Vagina (tissue), 2 donors: ENCODE results near the gene MMAA. TPM values are rescaled to one million over a fixed set of nuclear protein-coding genes. Genes with fewer than 3 reads are reported as not detected.

Experiments
- DNase-seq, 2 donors: peaks; one replicate each; pipeline ENCODE4 v3.0.0-alpha.2; 2017; ENCODE audit errors: extremely low spot score in 2 of 2
- H3K27ac ChIP-seq: fragments of 200-600 bp; sonication (generic); one replicate; pipeline ENCODE4 v1.5.1; 2019
- H3K27me3 ChIP-seq: fragments of 200-600 bp; sonication (generic); one replicate; pipeline ENCODE4 v1.5.1; 2019
- H3K36me3 ChIP-seq, 2 donors: fragments of 200-600 bp; sonication (generic); one replicate each; pipeline ENCODE4 v1.5.1; 2017 to 2019
- H3K4me1 ChIP-seq: fragments of 200-600 bp; sonication (generic); one replicate; pipeline ENCODE4 v1.5.1; 2019
- H3K4me3 ChIP-seq, 2 donors: fragments of 200-600 bp; sonication (generic); 1 replicate in 1 of 2; 2 replicates in 1 of 2; pipeline ENCODE4 v1.5.1; 2016 to 2019
- H3K9me3 ChIP-seq: fragments of 200-600 bp; sonication (generic); one replicate; pipeline ENCODE4 v1.5.1; 2019
- POLR2A ChIP-seq, 2 donors: fragments of 450-650 bp; IDR thresholded peaks; one replicate each; pipeline ENCODE4 v1.6.1; 2017; ENCODE audit warnings: antibody characterized with exemption in 2 of 2, mild to moderate bottlenecking in 2 of 2, moderate library complexity in 2 of 2
- POLR2AphosphoS5 ChIP-seq, 2 donors: sonication (generic); formaldehyde crosslinking; IDR thresholded peaks; one replicate each; pipeline ENCODE4 v1.9.0; 2017; ENCODE audit warnings: antibody characterized with exemption in 2 of 2, mild to moderate bottlenecking in 2 of 2, low read depth in 1 of 2; ENCODE audit not compliant: insufficient read depth in 1 of 2
- intact Hi-C: fragments of 100-400 bp; cut with DNase I; formaldehyde crosslinking; loops from one replicate; pipeline ENCODE4 v1.15.1; 2023
- total RNA-seq: library from RNA; depleted of rRNA; stranded (reverse); fragments of >200 nt; gene quantifications from one replicate; pipeline ENCODE4 v1.2.3, GENCODE V29; 2016
- TF ChIP-seq, protein P1 (sequence below), 3 experiments: fragments of 450-650 bp in 2 of 3; fragments of 200-600 bp in 1 of 3; sonication (generic) in 1 of 3; IDR thresholded peaks; one replicate each; pipeline ENCODE4 v1.5.1; 2017 to 2019; ENCODE audit warnings: antibody characterized with exemption in 3 of 3, mild to moderate bottlenecking in 2 of 3, moderate library complexity in 2 of 3

Gene MMAA
- total RNA-seq, 1 donor from 2014 or later: 3.9 TPM

- intact Hi-C loops: no loop called here
- DNase-seq: no peak
- TF ChIP-seq, protein P1, sequence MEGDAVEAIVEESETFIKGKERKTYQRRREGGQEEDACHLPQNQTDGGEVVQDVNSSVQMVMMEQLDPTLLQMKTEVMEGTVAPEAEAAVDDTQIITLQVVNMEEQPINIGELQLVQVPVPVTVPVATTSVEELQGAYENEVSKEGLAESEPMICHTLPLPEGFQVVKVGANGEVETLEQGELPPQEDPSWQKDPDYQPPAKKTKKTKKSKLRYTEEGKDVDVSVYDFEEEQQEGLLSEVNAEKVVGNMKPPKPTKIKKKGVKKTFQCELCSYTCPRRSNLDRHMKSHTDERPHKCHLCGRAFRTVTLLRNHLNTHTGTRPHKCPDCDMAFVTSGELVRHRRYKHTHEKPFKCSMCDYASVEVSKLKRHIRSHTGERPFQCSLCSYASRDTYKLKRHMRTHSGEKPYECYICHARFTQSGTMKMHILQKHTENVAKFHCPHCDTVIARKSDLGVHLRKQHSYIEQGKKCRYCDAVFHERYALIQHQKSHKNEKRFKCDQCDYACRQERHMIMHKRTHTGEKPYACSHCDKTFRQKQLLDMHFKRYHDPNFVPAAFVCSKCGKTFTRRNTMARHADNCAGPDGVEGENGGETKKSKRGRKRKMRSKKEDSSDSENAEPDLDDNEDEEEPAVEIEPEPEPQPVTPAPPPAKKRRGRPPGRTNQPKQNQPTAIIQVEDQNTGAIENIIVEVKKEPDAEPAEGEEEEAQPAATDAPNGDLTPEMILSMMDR (IDR thresholded peaks at IDR 0.05): no peak
- TF ChIP-seq POLR2AphosphoS5 (IDR thresholded peaks at IDR 0.05; ENCODE audit: insufficient read depth in 1 of 2, low read depth in 1 of 2) (no peak), POLR2A (IDR thresholded peaks at IDR 0.05) (no peak)
- no peaks in the 10 kb centered on the region for H3K9me3 ChIP-seq
- H3K4me1 ChIP-seq: no peaks in the 10 kb centered on the region
- peaks cover 0 to 13% of the 10 kb centered on the region in 2 donors for H3K36me3 ChIP-seq
- H3K4me3 ChIP-seq: no peak overlapping the region
- H3K27ac ChIP-seq: no peak overlapping the region
- no peaks in the 10 kb centered on the region for H3K27me3 ChIP-seq
These were observed 40.9 kb downstream of the MMAA start for GRCh38 chr4:145660064-145660463.

GRCh38 chr4:145663194-145663593 lies 44.0 kb downstream of the MMAA start:
- Histone ChIP-seq H3K36me3 (no peaks in the 10 kb centered on the region), H3K4me3 (no peak overlapping the region), H3K4me1 (no peaks in the 10 kb centered on the region), H3K27ac (no peak overlapping the region), H3K9me3 (no peaks in the 10 kb centered on the region), H3K27me3 (no peaks in the 10 kb centered on the region)
- DNase-seq: no peak
- no peak for TF ChIP-seq POLR2A (IDR thresholded peaks at IDR 0.05)
- TF ChIP-seq, protein P1 (IDR thresholded peaks at IDR 0.05): no peak
- no peak for TF ChIP-seq POLR2AphosphoS5 (IDR thresholded peaks at IDR 0.05; ENCODE audit: insufficient read depth in 1 of 2, low read depth in 1 of 2)
- intact Hi-C loops: no loop called here

- intact Hi-C loops: no loop called here
- no peak for TF ChIP-seq POLR2AphosphoS5 (IDR thresholded peaks at IDR 0.05; ENCODE audit: insufficient read depth in 1 of 2, low read depth in 1 of 2)
- TF ChIP-seq, protein P1 (IDR thresholded peaks at IDR 0.05): no peak
- no peak for TF ChIP-seq POLR2A (IDR thresholded peaks at IDR 0.05)
- Histone ChIP-seq H3K36me3 (no peaks in the 10 kb centered on the region), H3K27me3 (no peaks in the 10 kb centered on the region), H3K9me3 (no peaks in the 10 kb centered on the region), H3K4me1 (no peaks in the 10 kb centered on the region), H3K4me3 (no peak overlapping the region), H3K27ac (no peak overlapping the region)
- no peak for DNase-seq
These were observed 46.6 kb downstream of the MMAA start for GRCh38 chr4:145665773-145666172.

- no peak overlapping the region for H3K27ac ChIP-seq
- no peaks in the 10 kb centered on the region for H3K9me3 ChIP-seq
- no peaks in the 10 kb centered on the region for H3K36me3 ChIP-seq
- TF ChIP-seq, protein P1 (IDR thresholded peaks at IDR 0.05): no peak
- no peak for TF ChIP-seq POLR2AphosphoS5 (IDR thresholded peaks at IDR 0.05; ENCODE audit: insufficient read depth in 1 of 2, low read depth in 1 of 2)
- DNase-seq: no peak
- no peaks in the 10 kb centered on the region for H3K27me3 ChIP-seq
- H3K4me3 ChIP-seq: no peak overlapping the region
- intact Hi-C loops: no loop called here
- no peaks in the 10 kb centered on the region for H3K4me1 ChIP-seq
These were observed 51.2 kb downstream of the MMAA start for GRCh38 chr4:145670422-145670821.

- Histone ChIP-seq H3K36me3 (no peaks in the 10 kb centered on the region), H3K27ac (no peak overlapping the region), H3K4me3 (no peak overlapping the region), H3K9me3 (no peaks in the 10 kb centered on the region), H3K4me1 (no peaks in the 10 kb centered on the region), H3K27me3 (no peaks in the 10 kb centered on the region)
- DNase-seq: no peak
- intact Hi-C loops: no loop called here
- TF ChIP-seq, protein P1 (IDR thresholded peaks at IDR 0.05): no peak
- no peak for TF ChIP-seq POLR2AphosphoS5 (IDR thresholded peaks at IDR 0.05; ENCODE audit: insufficient read depth in 1 of 2, low read depth in 1 of 2)
- no peak for TF ChIP-seq POLR2A (IDR thresholded peaks at IDR 0.05)
These were observed 60.3 kb downstream of the MMAA start for GRCh38 chr4:145679520-145679919.
